ENCODE results near the gene LRRFIP1. TPM values are rescaled to one million over a fixed set of nuclear protein-coding genes. Genes with fewer than 3 reads are reported as not detected.

The LRRFIP1 gene
- total and polyA plus RNA-seq, 9 of the 15 experiments (the other 6 are each of a cell fraction or from before 2014, with no cell fraction given), result 13.1 to 45.2 (median 31.3) TPM

- peak in 1 of 2 experiments; percentile 45; a peak in 1 of 4 replicates for TF ChIP-seq RCOR1 (IDR thresholded peaks at IDR 0.05; ENCODE audit: borderline replicate concordance in 1 of 2, low read depth in 2 of 2, low read length in 2 of 2)
- TF ChIP-seq ETV5 (CRISPR knock-in tag; IDR thresholded peaks at IDR 0.05; ENCODE audit: low read depth), result no peak
- 0 out of 2 replicates have a peak, but pooled peaks have one; percentile 14 for TF ChIP-seq ATF7 (IDR thresholded peaks at IDR 0.05)
- no peak for TF ChIP-seq ELF2 (CRISPR knock-in tag; IDR thresholded peaks at IDR 0.05)
- no peak for TF ChIP-seq GTF2E2 (tag; IDR thresholded peaks at IDR 0.05)
- TF ChIP-seq GABPB2 (CRISPR knock-in tag; conservative IDR thresholded peaks at IDR 0.05), result no peak
- no peak for TF ChIP-seq ZNF79 (CRISPR knock-in tag; IDR thresholded peaks at IDR 0.05; ENCODE audit: low read depth)
- TF ChIP-seq RNF219 (CRISPR knock-in tag; IDR thresholded peaks at IDR 0.05), result no peak
- no peak for TF ChIP-seq ZNF318 (IDR thresholded peaks at IDR 0.05; ENCODE audit: borderline replicate concordance in 1 of 2, low read depth in 1 of 2)
- no peak for TF ChIP-seq ELK3 (CRISPR knock-in tag; IDR thresholded peaks at IDR 0.05)
- no peak for TF ChIP-seq MAZ (CRISPR knock-in tag; conservative IDR thresholded peaks at IDR 0.05 in 1 of 2, IDR thresholded peaks at IDR 0.05 in 1 of 2)
Observed at GRCh38 chr2:237702441-237703391, 75.3 kb downstream of the LRRFIP1 start (continued).

Data from K562 (cell line).